ENCODE measurements around the gene SGMS1. TPM values are rescaled to one million over a fixed set of nuclear protein-coding genes. Genes with fewer than 3 reads are reported as not detected.

The SGMS1 gene
- polyA plus RNA-seq, 1 donor (not counting 4 experiments of a cell fraction or from before 2014, with no cell fraction given): 18.3 TPM

DNA sequence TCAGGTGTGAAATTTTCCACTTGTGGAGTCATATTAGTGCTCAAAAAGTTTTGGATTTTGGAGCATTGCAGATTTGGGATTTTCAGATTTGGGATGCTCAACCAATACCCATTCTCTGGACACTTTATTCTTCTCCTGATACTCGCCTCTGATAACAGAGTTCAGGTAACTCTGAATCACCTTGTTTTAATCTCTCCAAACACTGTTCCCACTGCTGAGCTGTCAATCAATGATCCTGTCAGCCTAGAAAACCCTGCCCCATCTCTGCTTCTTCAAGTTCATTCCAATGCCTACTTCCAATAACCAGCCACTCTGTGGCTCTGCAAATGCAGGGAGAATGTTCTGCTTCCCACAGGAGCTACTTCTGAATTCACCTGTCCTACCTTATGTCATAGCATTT, 21.8 kb downstream of the SGMS1 start:
- Histone ChIP-seq H3K4me3 (ENCODE audit: control insufficient read depth in 2 of 3, extremely low read depth in 1 of 3, insufficient read depth in 2 of 3, low read depth in 1 of 3, low read length in 3 of 3) (no peak overlapping the region), H3K36me3 (ENCODE audit: control insufficient read depth in 2 of 2, extremely low read depth in 1 of 2, insufficient read depth in 2 of 2, low read length in 2 of 2) (no peaks in the 10 kb centered on the region), H3K4me1 (ENCODE audit: control insufficient read depth, extremely low read depth, insufficient read depth, low read length) (peaks cover 46% of the 10 kb centered on the region), H3K9me3 (ENCODE audit: control insufficient read depth, low read depth, low read length) (no peaks in the 10 kb centered on the region), H3K27me3 (ENCODE audit: control insufficient read depth, extremely low read depth, insufficient read depth, low read length) (no peaks in the 10 kb centered on the region), H3K27ac (ENCODE audit: control insufficient read depth, insufficient read depth, low read length) (no peak overlapping the region), H4K20me1 (ENCODE audit: control insufficient read depth, extremely low read depth, insufficient read depth, low read length) (peaks cover 3% of the 10 kb centered on the region), H3K79me2 (ENCODE audit: control insufficient read depth, insufficient read depth, low read length) (peaks cover 2% of the 10 kb centered on the region), H3K9ac (ENCODE audit: control insufficient read depth, extremely low read depth, insufficient read depth, low read length) (no peak overlapping the region), H2AFZ (ENCODE audit: control insufficient read depth, low read length) (no peak overlapping the region), H3K9me1 (ENCODE audit: control insufficient read depth, extremely low read depth, insufficient read depth, low read length) (no peaks in the 10 kb centered on the region), H3K4me2 (ENCODE audit: control insufficient read depth, extremely low read depth, insufficient read depth, low read depth, low read length) (no peak overlapping the region)
- no peak for TF ChIP-seq EZH2 (IDR thresholded peaks at IDR 0.05; ENCODE audit: low read length)
- no peak for TF ChIP-seq CTCF (optimal IDR thresholded peaks at IDR 0.05 in 1 of 3, IDR thresholded peaks at IDR 0.05 in 1 of 3, conservative IDR thresholded peaks at IDR 0.05 in 1 of 3; ENCODE audit: extremely low read depth in 1 of 3, insufficient read depth in 2 of 3, low read length in 3 of 3)
- FAIRE-seq (no peak), DNase-seq (ENCODE audit: low read depth, low spot score) (no peak)
- dilution Hi-C loops (cut with MboI; ENCODE audit: extremely low pct_ligation_motif_present, low sequenced_read_pairs): no loop called here

DNA sequence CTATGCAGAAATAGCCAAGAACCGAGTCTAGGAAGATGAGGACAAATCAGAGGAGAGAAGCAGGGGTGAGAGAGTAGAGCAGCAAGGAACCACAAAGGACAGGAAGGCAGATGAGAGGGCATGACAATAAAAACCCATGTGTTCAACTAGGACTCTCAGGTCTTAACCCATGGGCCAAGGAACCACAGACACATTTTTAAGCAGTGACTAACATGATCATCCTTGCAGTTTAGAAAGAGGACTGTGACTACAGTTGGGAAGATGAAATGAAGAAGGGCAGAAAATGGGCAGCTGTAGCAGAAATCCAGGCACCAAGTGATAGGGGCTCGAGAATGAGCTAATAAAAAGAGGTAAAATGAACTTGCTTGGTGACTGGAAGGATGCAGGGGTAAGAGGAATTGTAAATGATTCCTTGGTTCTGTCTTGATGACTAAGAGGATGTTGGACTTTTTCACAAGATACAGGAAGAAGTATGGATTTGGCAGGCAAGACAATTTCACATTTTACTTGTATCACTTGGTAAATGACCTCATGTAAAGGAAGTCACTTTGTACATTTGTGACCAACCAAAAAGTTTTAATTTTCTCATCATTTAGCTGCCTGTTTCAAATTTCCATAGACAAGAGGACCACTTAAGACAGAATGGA, 22.8 kb downstream of the SGMS1 start:
- no peaks in the 10 kb centered on the region for H3K27me3 ChIP-seq (ENCODE audit: control insufficient read depth, extremely low read depth, insufficient read depth, low read length)
- peaks cover 2% of the 10 kb centered on the region for H3K79me2 ChIP-seq (ENCODE audit: control insufficient read depth, insufficient read depth, low read length)
- no peak overlapping the region for H3K27ac ChIP-seq (ENCODE audit: control insufficient read depth, insufficient read depth, low read length)
- FAIRE-seq (no peak), DNase-seq (ENCODE audit: low read depth, low spot score) (no peak)
- peaks cover 44% of the 10 kb centered on the region for H3K4me1 ChIP-seq (ENCODE audit: control insufficient read depth, extremely low read depth, insufficient read depth, low read length)
- no peak overlapping the region for H3K4me3 ChIP-seq (ENCODE audit: control insufficient read depth in 2 of 3, extremely low read depth in 1 of 3, insufficient read depth in 2 of 3, low read depth in 1 of 3, low read length in 3 of 3)
- H2AFZ ChIP-seq (ENCODE audit: control insufficient read depth, low read length): no peak overlapping the region
- H3K9ac ChIP-seq (ENCODE audit: control insufficient read depth, extremely low read depth, insufficient read depth, low read length): no peak overlapping the region
- no peaks in the 10 kb centered on the region for H3K9me3 ChIP-seq (ENCODE audit: control insufficient read depth, low read depth, low read length)
- peak overlapping the region; percentile 37 for H3K4me2 ChIP-seq (ENCODE audit: control insufficient read depth, extremely low read depth, insufficient read depth, low read depth, low read length)
- H3K36me3 ChIP-seq (ENCODE audit: control insufficient read depth in 2 of 2, extremely low read depth in 1 of 2, insufficient read depth in 2 of 2, low read length in 2 of 2): no peaks in the 10 kb centered on the region
- dilution Hi-C loops (cut with MboI; ENCODE audit: extremely low pct_ligation_motif_present, low sequenced_read_pairs): no loop called here
- no peaks in the 10 kb centered on the region for H3K9me1 ChIP-seq (ENCODE audit: control insufficient read depth, extremely low read depth, insufficient read depth, low read length)
- peaks cover 3% of the 10 kb centered on the region for H4K20me1 ChIP-seq (ENCODE audit: control insufficient read depth, extremely low read depth, insufficient read depth, low read length)
- no peak for TF ChIP-seq CTCF (optimal IDR thresholded peaks at IDR 0.05 in 1 of 3, IDR thresholded peaks at IDR 0.05 in 1 of 3, conservative IDR thresholded peaks at IDR 0.05 in 1 of 3; ENCODE audit: extremely low read depth in 1 of 3, insufficient read depth in 2 of 3, low read length in 3 of 3)
